Skin of body (tissue), 2 donors: ENCODE data around the gene ANG. TPM values are rescaled to one million over a fixed set of nuclear protein-coding genes. Genes with fewer than 3 reads are reported as not detected.
A peak's percentile ranks its signal among the peaks of the same experiment; 100 is the strongest.

Experiments
- DNase-seq: peaks from one replicate; lab custom pipeline; 2025; lab: John Stamatoyannopoulos, UW
- total RNA-seq: library from RNA; depleted of rRNA; stranded (reverse); fragments of >200 nt; gene quantifications from one replicate; pipeline ENCODE4 v1.2.3, GENCODE V29; 2014

The ANG gene
- total RNA-seq, 1 donor from 2014 or later, result 9.6 TPM

- DNase-seq, result no peak
These were observed 12.9 kb upstream of the ANG start for GRCh38 chr14:20675669-20676068.

GRCh38 chr14:20676072-20676471, 12.5 kb upstream of the ANG start:
- no peak for DNase-seq

GRCh38 chr14:20679907-20680306, 8.7 kb upstream of the ANG start:
- no peak for DNase-seq

- DNase-seq, result no peak
These were observed 8.2 kb upstream of the ANG start for GRCh38 chr14:20680363-20680762.

GRCh38 chr14:20680843-20681347, 7.7 kb upstream of the ANG start:
- DNase-seq, result no peak

GRCh38 chr14:20681348-20682126, 7.0 kb upstream of the ANG start:
- peak; percentile 94 for DNase-seq

- DNase-seq, result no peak
These were observed 6.5 kb upstream of the ANG start for GRCh38 chr14:20682127-20682434.

- DNase-seq, result peak; percentile 96
These were observed 6.0 kb upstream of the ANG start for GRCh38 chr14:20682435-20683124.

GRCh38 chr14:20683125-20683890, 5.3 kb upstream of the ANG start:
- DNase-seq, result peak; percentile 90

GRCh38 chr14:20683891-20684661, 4.5 kb upstream of the ANG start, which contains the start of gene RNASE4:
TSS of gene RNASE4 (plus strand) at chr14:20684560. CDS start at chr14:20699372, 14,812 bp downstream.
- DNase-seq, result peak; percentile 66

- peak; percentile 46 for DNase-seq
These were observed 3.7 kb upstream of the ANG start for GRCh38 chr14:20684662-20685456.

GRCh38 chr14:20686386-20687143, 2.0 kb upstream of the ANG start:
- DNase-seq, result no peak

GRCh38 chr14:20687362-20688166, 1.0 kb upstream of the ANG start:
- DNase-seq, result no peak

GRCh38 chr14:20690848-20691640, 2.5 kb downstream of the ANG start:
- DNase-seq, result peak; percentile 83

GRCh38 chr14:20692116-20692751, 3.7 kb downstream of the ANG start:
- DNase-seq, result no peak

- no peak for DNase-seq
These were observed 8.2 kb downstream of the ANG start for GRCh38 chr14:20696764-20697163.

- DNase-seq, result no peak
These were observed 8.9 kb downstream of the ANG start for GRCh38 chr14:20697273-20698017.
